ENCODE data around the gene RERG. TPM values are rescaled to one million over a fixed set of nuclear protein-coding genes. Genes with fewer than 3 reads are reported as not detected.

The RERG gene
- not detected in 2 replicates for total RNA-seq

GRCh38 chr12:15220915-15221885 lies at the start of gene RERG:
TSS of gene RERG (minus strand) at chr12:15221417. CDS start at chr12:15217489, 3,928 bp downstream.

Other genes starting within 250 kb of the RERG start
- gene PDE6H, start 248.4 kb downstream of the RERG start, total RNA-seq: not detected in 2 replicates
- 0.20 and 0.37 TPM in 2 replicates for gene PTPRO, start 101.1 kb upstream of the RERG start, total RNA-seq

Data from subcutaneous preadipocyte (primary cell).